Sigmoid colon (tissue), 7 donors: ENCODE data around the gene DIAPH2. TPM values are rescaled to one million over a fixed set of nuclear protein-coding genes. Genes with fewer than 3 reads are reported as not detected.

ENCODE experiments used
- DNase-seq: peaks from one replicate; pipeline ENCODE4 v3.0.0-alpha.2; 2019
- H3K27ac ChIP-seq, 4 donors: fragments of 200-600 bp; sonication (generic); one replicate each; pipeline ENCODE4 v1.5.1; 2016 to 2019; ENCODE audit warnings: mild to moderate bottlenecking in 1 of 4
- H3K27me3 ChIP-seq, 3 donors: fragments of 200-600 bp; sonication (generic); one replicate each; pipeline ENCODE4 v1.5.1; 2019; ENCODE audit warnings: mild to moderate bottlenecking in 1 of 3
- H3K36me3 ChIP-seq, 4 donors: fragments of 200-600 bp; sonication (generic); one replicate each; pipeline ENCODE4 v1.5.1; 2016 to 2019
- H3K4me1 ChIP-seq, 4 donors: fragments of 200-600 bp; sonication (generic); one replicate each; pipeline ENCODE4 v1.5.1; 2017 to 2019
- H3K4me3 ChIP-seq, 4 donors: fragments of 200-600 bp; sonication (generic); one replicate each; pipeline ENCODE4 v1.5.1; 2017 to 2019; ENCODE audit warnings: mild to moderate bottlenecking in 2 of 4, moderate library complexity in 1 of 4
- H3K9me3 ChIP-seq, 4 donors: fragments of 200-600 bp in 3 of 4; sonication (generic) in 3 of 4; one replicate each; pipeline versions ENCODE4 v1.5.1 to v1.6.1; 2013 to 2019
- CTCF ChIP-seq, 4 experiments: fragments of 450-650 bp in 3 of 4; fragments of 200-600 bp in 1 of 4; IDR thresholded peaks; one replicate each; pipeline ENCODE4 v1.5.1; 2016 to 2019; ENCODE audit warnings: antibody characterized with exemption in 4 of 4, mild to moderate bottlenecking in 3 of 4, moderate library complexity in 2 of 4
- EP300 ChIP-seq, 4 donors: sonication (generic); formaldehyde crosslinking; IDR thresholded peaks; one replicate each; pipeline ENCODE4 v1.6.1; 2017; ENCODE audit warnings: antibody characterized with exemption in 4 of 4
- POLR2A ChIP-seq, 2 donors: fragments of 450-650 bp; IDR thresholded peaks; one replicate each; pipeline ENCODE4 v1.6.1; 2016; ENCODE audit warnings: antibody characterized with exemption in 2 of 2, mild to moderate bottlenecking in 2 of 2, moderate library complexity in 2 of 2
- POLR2AphosphoS5 ChIP-seq, 4 donors: sonication (generic); formaldehyde crosslinking; IDR thresholded peaks; one replicate each; pipeline ENCODE4 v1.6.1; 2017; ENCODE audit warnings: antibody characterized with exemption in 4 of 4
- WGBS, 2 donors: extraction: QIAGEN DNeasy Blood & Tissue Kit; methylation state at CpG; one replicate each; pipeline ENCODE4 v1.1.7; 2013; 5-methylcytosine and 5-hydroxymethylcytosine counted together
- intact Hi-C: fragments of 100-400 bp; cut with DNase I; formaldehyde crosslinking; loops from one replicate; pipeline ENCODE4 v1.15.1; 2023
- polyA plus RNA-seq, 3 donors: library from polyadenylated mRNA; stranded (reverse); fragments of 200-250 nt; gene quantifications; one replicate each; pipeline ENCODE4 v1.2.3, GENCODE V29; 2013
- total RNA-seq, 4 donors: library from RNA; depleted of rRNA; stranded (reverse); fragments of >200 nt; gene quantifications; one replicate each; pipeline ENCODE4 v1.1.0, GENCODE V29; 2016
- donor health status: healthy with polysubstance abuse.
- donor health status: Bipolar disorder and iron deficiency.
- donor health status: healthy.

DIAPH2 gene
- total and polyA plus RNA-seq, 7 donors, result 6.6 to 31.3 (median 21.7) TPM

GRCh38 chrX:97609357-97609756 lies 924.7 kb downstream of the DIAPH2 start:
- Histone ChIP-seq H3K36me3 (no peaks in the 10 kb centered on the region), H3K4me1 (no peaks in the 10 kb centered on the region), H3K4me3 (no peak overlapping the region), H3K9me3 (no peaks in the 10 kb centered on the region), H3K27me3 (no peaks in the 10 kb centered on the region), H3K27ac (no peak overlapping the region)
- 81 to 95% methylated on average over 1 of the region's 1 CpG for WGBS, 2 donors
- no peak for TF ChIP-seq POLR2AphosphoS5 (IDR thresholded peaks at IDR 0.05)
- no peak for TF ChIP-seq POLR2A (IDR thresholded peaks at IDR 0.05)
- TF ChIP-seq EP300 (IDR thresholded peaks at IDR 0.05), result no peak
- TF ChIP-seq CTCF (IDR thresholded peaks at IDR 0.05), result no peak
- intact Hi-C loops, result no loop called here
- DNase-seq, result no peak

- H3K9me3 ChIP-seq, result no peaks in the 10 kb centered on the region
- H3K27ac ChIP-seq, result no peak overlapping the region
- no peaks in the 10 kb centered on the region for H3K36me3 ChIP-seq
- intact Hi-C loops, result no loop called here
- H3K4me1 ChIP-seq, result no peaks in the 10 kb centered on the region
- H3K27me3 ChIP-seq, result no peaks in the 10 kb centered on the region
- TF ChIP-seq POLR2A (IDR thresholded peaks at IDR 0.05) (no peak), EP300 (IDR thresholded peaks at IDR 0.05) (no peak), CTCF (IDR thresholded peaks at IDR 0.05) (no peak), POLR2AphosphoS5 (IDR thresholded peaks at IDR 0.05) (no peak)
- no peak for DNase-seq
- WGBS, 2 donors, result 44 to 74% methylated on average over 1 of the region's 1 CpG
- no peak overlapping the region for H3K4me3 ChIP-seq
Observed at GRCh38 chrX:97609938-97610337, 925.3 kb downstream of the DIAPH2 start.

GRCh38 chrX:97616883-97617530 lies 932.4 kb downstream of the DIAPH2 start:
- Histone ChIP-seq H3K9me3 (no peaks in the 10 kb centered on the region), H3K27ac (no peak overlapping the region), H3K4me1 (no peaks in the 10 kb centered on the region), H3K4me3 (no peak overlapping the region), H3K36me3 (no peaks in the 10 kb centered on the region), H3K27me3 (no peaks in the 10 kb centered on the region)
- WGBS, 2 donors, result 75 to 88% methylated on average over 7 of the region's 7 CpGs
- intact Hi-C loops, result no loop called here
- no peak for DNase-seq
- TF ChIP-seq POLR2AphosphoS5 (IDR thresholded peaks at IDR 0.05) (no peak), POLR2A (IDR thresholded peaks at IDR 0.05) (no peak)

- no peak for DNase-seq
- no peaks in the 10 kb centered on the region for H3K27me3 ChIP-seq
- 96 to 98% methylated on average over 2 of the region's 2 CpGs for whole genome bisulfite sequencing, 2 donors
- TF ChIP-seq CTCF (IDR thresholded peaks at IDR 0.05), result no peak
- intact Hi-C loops, result no loop called here
- no peaks in the 10 kb centered on the region for H3K9me3 ChIP-seq
- H3K27ac ChIP-seq, result no peak overlapping the region
- H3K4me1 ChIP-seq, result no peaks in the 10 kb centered on the region
- no peak overlapping the region for H3K4me3 ChIP-seq
- H3K36me3 ChIP-seq, result no peaks in the 10 kb centered on the region
Observed at GRCh38 chrX:97619499-97619898, 934.9 kb downstream of the DIAPH2 start.

- Histone ChIP-seq H3K9me3 (no peaks in the 10 kb centered on the region), H3K36me3 (no peaks in the 10 kb centered on the region), H3K4me1 (no peaks in the 10 kb centered on the region), H3K27me3 (no peaks in the 10 kb centered on the region), H3K4me3 (no peak overlapping the region), H3K27ac (no peak overlapping the region)
- DNase-seq, result no peak
- intact Hi-C loops, result no loop called here
- 93 to 94% methylated on average over 3 of the region's 3 CpGs for WGBS, 2 donors
- TF ChIP-seq POLR2AphosphoS5 (IDR thresholded peaks at IDR 0.05) (no peak), CTCF (IDR thresholded peaks at IDR 0.05) (no peak), EP300 (IDR thresholded peaks at IDR 0.05) (no peak), POLR2A (IDR thresholded peaks at IDR 0.05) (no peak)
Observed at GRCh38 chrX:97622111-97622510, 937.5 kb downstream of the DIAPH2 start.
